Neuronal stem cell (in vitro differentiated cells): Measurements from ENCODE around the gene MAGEB3.

Experiments used
- DNase-seq: peaks from one replicate; pipeline ENCODE4 v3.0.0-alpha.2; 2013; ENCODE audit warnings: low spot score
- H2AFZ ChIP-seq: one replicate; pipeline ENCODE4 v1.6.1; 2013; ENCODE audit warnings: mild to moderate bottlenecking, low read length, inconsistent platforms
- H2AK5ac ChIP-seq: 2 replicates; pipeline ENCODE4 v1.6.1; 2013; ENCODE audit warnings: low read depth, mild to moderate bottlenecking, inconsistent platforms, low read length, moderate library complexity, mixed read lengths
- H2BK120ac ChIP-seq: 2 replicates; pipeline ENCODE4 v1.6.1; 2013; ENCODE audit warnings: low read depth, mild to moderate bottlenecking, inconsistent platforms, low read length, moderate library complexity, mixed read lengths
- H2BK12ac ChIP-seq: one replicate; pipeline ENCODE4 v1.6.1; 2013; ENCODE audit warnings: low read length, inconsistent platforms
- H2BK15ac ChIP-seq: 2 replicates; pipeline ENCODE4 v1.6.1; 2013; ENCODE audit warnings: mild to moderate bottlenecking, low read length, inconsistent platforms, mixed read lengths
- H2BK5ac ChIP-seq: one replicate; pipeline ENCODE4 v1.6.1; 2013; ENCODE audit warnings: inconsistent platforms, mild to moderate bottlenecking, low read length, moderate library complexity
- H3K14ac ChIP-seq: one replicate; pipeline ENCODE4 v1.6.1; 2013; ENCODE audit warnings: low read length, inconsistent platforms
- H3K18ac ChIP-seq: 2 replicates; pipeline ENCODE4 v1.6.1; 2013; ENCODE audit warnings: low read length, inconsistent platforms
- H3K23ac ChIP-seq: 2 replicates; pipeline ENCODE4 v1.6.1; 2013; ENCODE audit warnings: low read depth, mild to moderate bottlenecking, mixed read lengths, low read length, inconsistent platforms; ENCODE audit not compliant: poor library complexity
- H3K27ac ChIP-seq: replicated peaks from 3 replicates; pipeline ENCODE4 v1.5.1; 2013; ENCODE audit warnings: low read length, inconsistent platforms
- H3K27me3 ChIP-seq, 3 experiments: 2 replicates each; pipeline ENCODE4 v1.6.1; 2013; ENCODE audit warnings: low read length in 3 of 3, mild to moderate bottlenecking in 2 of 3, inconsistent platforms in 1 of 3, low read depth in 1 of 3, mixed read lengths in 1 of 3, moderate library complexity in 1 of 3; ENCODE audit not compliant: control insufficient read depth in 3 of 3, insufficient read depth in 3 of 3
- H3K36me3 ChIP-seq, 2 donors: replicated peaks in 1 of 2; 2 replicates each; pipeline ENCODE4 v1.6.1; 2013; ENCODE audit warnings: low read length in 2 of 2; ENCODE audit not compliant: control insufficient read depth in 2 of 2, insufficient read depth in 2 of 2
- H3K4ac ChIP-seq: 2 replicates; pipeline ENCODE4 v1.6.1; 2013; ENCODE audit warnings: inconsistent platforms, mild to moderate bottlenecking, low read length, moderate library complexity
- H3K4me1 ChIP-seq, 2 donors: 1 replicate in 1 of 2; 2 replicates in 1 of 2; pipeline ENCODE4 v1.6.1; 2013; ENCODE audit warnings: low read length in 2 of 2, low read depth in 1 of 2; ENCODE audit not compliant: control insufficient read depth in 2 of 2, insufficient read depth in 1 of 2
- H3K4me2 ChIP-seq: one replicate; pipeline ENCODE4 v1.6.1; 2013; ENCODE audit warnings: mild to moderate bottlenecking, low read length, inconsistent platforms; ENCODE audit not compliant: insufficient read depth, poor library complexity, severe bottlenecking
- H3K4me3 ChIP-seq, 2 donors: 2 replicates each; pipeline ENCODE4 v1.5.1; 2013; ENCODE audit warnings: low read length in 2 of 2, mild to moderate bottlenecking in 2 of 2, inconsistent platforms in 1 of 2, moderate library complexity in 1 of 2
- H3K79me1 ChIP-seq: one replicate; pipeline ENCODE4 v1.6.1; 2013; ENCODE audit warnings: low read depth, mild to moderate bottlenecking, inconsistent platforms, low read length, moderate library complexity
- H3K9ac ChIP-seq: one replicate; pipeline ENCODE4 v1.6.1; 2013; ENCODE audit warnings: mild to moderate bottlenecking, low read depth, low read length, inconsistent platforms; ENCODE audit not compliant: poor library complexity
- H3K9me3 ChIP-seq, 2 donors: replicated peaks in 1 of 2; 2 replicates each; pipeline versions ENCODE3 to v1.6.1; 2013; ENCODE audit warnings: low read length in 2 of 2, mild to moderate bottlenecking in 2 of 2, inconsistent platforms in 1 of 2, low read depth in 1 of 2, mixed read lengths in 1 of 2, moderate library complexity in 1 of 2; ENCODE audit not compliant: control insufficient read depth in 2 of 2, insufficient read depth in 1 of 2
- H4K8ac ChIP-seq: one replicate; pipeline ENCODE4 v1.6.1; 2013; ENCODE audit warnings: low read depth, mild to moderate bottlenecking, inconsistent platforms, low read length, moderate library complexity
- H4K91ac ChIP-seq: one replicate; pipeline ENCODE4 v1.6.1; 2013; ENCODE audit warnings: low read length, low read depth, mild to moderate bottlenecking, inconsistent platforms; ENCODE audit not compliant: poor library complexity
- WGBS, 2 donors: extraction: QIAGEN DNeasy Blood & Tissue Kit; methylation state at CpG; one replicate each; pipeline ENCODE4 v1.1.7; 2013; ENCODE audit warnings: missing lambda C conversion rate in 2 of 2, mixed read lengths in 1 of 2; ENCODE audit not compliant: insufficient read length in 2 of 2, insufficient replicate concordance in 1 of 2; ENCODE audit errors: extremely low coverage in 2 of 2; 5-methylcytosine and 5-hydroxymethylcytosine counted together

Gene MAGEB3

GRCh38 chrX:30228526-30228925, 1.9 kb upstream of the MAGEB3 start:
- Histone ChIP-seq H3K4me2 (no peak overlapping the region), H4K8ac (no peak overlapping the region), H3K4me3 (no peak overlapping the region), H2BK5ac (no peak overlapping the region), H3K4me1 (peaks cover 0 to 2% of the 10 kb centered on the region in 2 donors), H3K23ac (no peak overlapping the region), H2BK15ac (no peak overlapping the region), H3K27me3 (no peaks in the 10 kb centered on the region), H2AK5ac (no peak overlapping the region), H3K9ac (no peak overlapping the region), H3K14ac (no peak overlapping the region), H3K36me3 (no peaks in the 10 kb centered on the region), H4K91ac (no peak overlapping the region), H2BK12ac (no peak overlapping the region), H2BK120ac (no peak overlapping the region), H3K4ac (no peak overlapping the region), H3K9me3 (no peaks in the 10 kb centered on the region), H2AFZ (no peak overlapping the region), H3K27ac (no peak overlapping the region), H3K79me1 (no peaks in the 10 kb centered on the region), H3K18ac (no peak overlapping the region)
- WGBS, 2 donors: no CpG with 5 or more reads among the region's 1 CpG
- no peak for DNase-seq

- Histone ChIP-seq H3K27ac (no peak within 1 kb of the TSS), H4K91ac (no peak within 1 kb of the TSS), H3K27me3 (no peaks in the 10 kb centered on the region), H3K18ac (no peak within 1 kb of the TSS), H3K23ac (no peak within 1 kb of the TSS), H2BK5ac (no peak within 1 kb of the TSS), H2BK120ac (no peak within 1 kb of the TSS), H2AFZ (no peak within 1 kb of the TSS), H3K4me2 (peak within 1 kb of the TSS; percentile 11), H2AK5ac (no peak within 1 kb of the TSS), H3K9ac (no peak within 1 kb of the TSS), H3K79me1 (no peaks in the 10 kb centered on the region), H4K8ac (no peak within 1 kb of the TSS), H3K36me3 (no peaks in the 10 kb centered on the region), H3K9me3 (no peaks in the 10 kb centered on the region), H2BK12ac (no peak within 1 kb of the TSS), H3K4me1 (no peaks in the 10 kb centered on the region), H3K14ac (no peak within 1 kb of the TSS), H2BK15ac (no peak within 1 kb of the TSS), H3K4ac (no peak within 1 kb of the TSS), H3K4me3 (no peak within 1 kb of the TSS)
- WGBS, 2 donors: no CpG with 5 or more reads among the region's 10 CpGs
- no peak for DNase-seq
Measured at GRCh38 chrX:30241724-30242415, 11.4 kb downstream of the MAGEB3 start, which contains the start of gene MAGEB4. TSS of gene MAGEB4 (plus strand) at chrX:30242000. CDS start at chrX:30242136, 136 bp downstream.

GRCh38 chrX:30246769-30247489, 16.5 kb downstream of the MAGEB3 start, which contains the start of gene MAGEB1:
TSS of gene MAGEB1 (plus strand) at chrX:30247146. CDS start at chrX:30250494, 3,348 bp downstream.
- H3K4me1 ChIP-seq: no peaks in the 10 kb centered on the region
- no peak within 1 kb of the TSS for H4K91ac ChIP-seq
- H3K9me3 ChIP-seq: no peaks in the 10 kb centered on the region
- no peaks in the 10 kb centered on the region for H3K27me3 ChIP-seq
- H2AFZ ChIP-seq: no peak within 1 kb of the TSS
- H2BK5ac ChIP-seq: no peak within 1 kb of the TSS
- no peak within 1 kb of the TSS for H2BK120ac ChIP-seq
- H3K9ac ChIP-seq: no peak within 1 kb of the TSS
- H3K4me2 ChIP-seq: no peak within 1 kb of the TSS
- H3K23ac ChIP-seq: no peak within 1 kb of the TSS
- H3K79me1 ChIP-seq: no peaks in the 10 kb centered on the region
- H3K18ac ChIP-seq: no peak within 1 kb of the TSS
- no peaks in the 10 kb centered on the region for H3K36me3 ChIP-seq
- no peak within 1 kb of the TSS for H2BK12ac ChIP-seq
- no peak within 1 kb of the TSS for H3K14ac ChIP-seq
- no CpG with 5 or more reads among the region's 38 CpGs for WGBS, 2 donors
- no peak within 1 kb of the TSS for H2AK5ac ChIP-seq
- DNase-seq: no peak
- no peak within 1 kb of the TSS for H3K27ac ChIP-seq
- no peak within 1 kb of the TSS for H3K4me3 ChIP-seq
- H2BK15ac ChIP-seq: no peak within 1 kb of the TSS
- no peak within 1 kb of the TSS for H3K4ac ChIP-seq
- H4K8ac ChIP-seq: no peak within 1 kb of the TSS

GRCh38 chrX:30248854-30249253, 18.4 kb downstream of the MAGEB3 start:
- Histone ChIP-seq H3K23ac (no peak overlapping the region), H4K91ac (no peak overlapping the region), H3K4me2 (no peak overlapping the region), H3K4me3 (no peak overlapping the region), H4K8ac (no peak overlapping the region), H3K4ac (no peak overlapping the region), H3K9ac (no peak overlapping the region), H3K79me1 (no peaks in the 10 kb centered on the region), H3K36me3 (no peaks in the 10 kb centered on the region), H2BK15ac (no peak overlapping the region), H3K18ac (no peak overlapping the region), H2AK5ac (no peak overlapping the region), H3K9me3 (no peaks in the 10 kb centered on the region), H3K4me1 (no peaks in the 10 kb centered on the region), H3K14ac (no peak overlapping the region), H2BK120ac (no peak overlapping the region), H2BK5ac (no peak overlapping the region), H2BK12ac (no peak overlapping the region), H2AFZ (no peak overlapping the region), H3K27me3 (no peaks in the 10 kb centered on the region), H3K27ac (no peak overlapping the region)
- WGBS, 2 donors: no CpG with 5 or more reads among the region's 4 CpGs
- DNase-seq: no peak
